ENCODE measurements around the gene TOM1.

Gene TOM1

DNA sequence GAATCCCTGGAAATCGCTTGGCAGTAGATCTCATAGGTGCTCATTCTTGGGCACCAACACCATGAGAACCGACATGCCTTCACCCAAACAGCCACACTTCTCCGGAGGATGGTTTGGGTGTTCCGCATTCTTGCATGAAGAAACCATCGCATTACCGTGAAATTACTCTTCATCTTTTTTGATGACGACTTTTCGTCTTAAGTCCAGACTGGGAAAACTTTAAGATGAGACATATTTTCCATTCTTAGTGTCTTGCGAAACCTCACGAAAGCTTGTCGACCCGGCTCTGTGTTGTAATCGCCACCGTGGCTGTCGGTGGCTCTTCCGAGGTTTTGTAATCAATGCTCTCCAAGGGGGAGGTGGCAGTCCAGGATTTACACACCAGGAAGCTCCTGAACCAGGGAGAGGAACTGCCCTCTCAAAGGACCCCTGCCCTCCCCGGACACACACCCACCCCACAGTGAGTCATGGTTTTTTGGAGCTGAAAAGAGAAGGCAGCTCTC, 1.7 kb downstream of the TOM1 start:
- Histone ChIP-seq H3K4me2 (no peak overlapping the region; the same call in 1 of the 2 replicates), H3K79me2 (ENCODE audit: insufficient read depth, low read depth) (no peaks in the 10 kb centered on the region), H3K4me3 (IDR thresholded peaks at IDR 0.05; ENCODE audit: insufficient read depth, low read depth, low read length) (no peak overlapping the region), H3K9ac (no peak overlapping the region), H3K27me3 (ENCODE audit: insufficient read depth, low read depth) (no peaks in the 10 kb centered on the region), H3K27ac (no peak overlapping the region), H3K36me3 (ENCODE audit: insufficient read depth) (no peaks in the 10 kb centered on the region), H2AFZ (ENCODE audit: low read depth) (no peak overlapping the region), H3K4me1 (ENCODE audit: low read depth, poor library complexity, severe bottlenecking) (peaks cover 42% of the 10 kb centered on the region), H4K20me1 (ENCODE audit: insufficient read depth) (no peaks in the 10 kb centered on the region)
- TF ChIP-seq, protein P1, sequence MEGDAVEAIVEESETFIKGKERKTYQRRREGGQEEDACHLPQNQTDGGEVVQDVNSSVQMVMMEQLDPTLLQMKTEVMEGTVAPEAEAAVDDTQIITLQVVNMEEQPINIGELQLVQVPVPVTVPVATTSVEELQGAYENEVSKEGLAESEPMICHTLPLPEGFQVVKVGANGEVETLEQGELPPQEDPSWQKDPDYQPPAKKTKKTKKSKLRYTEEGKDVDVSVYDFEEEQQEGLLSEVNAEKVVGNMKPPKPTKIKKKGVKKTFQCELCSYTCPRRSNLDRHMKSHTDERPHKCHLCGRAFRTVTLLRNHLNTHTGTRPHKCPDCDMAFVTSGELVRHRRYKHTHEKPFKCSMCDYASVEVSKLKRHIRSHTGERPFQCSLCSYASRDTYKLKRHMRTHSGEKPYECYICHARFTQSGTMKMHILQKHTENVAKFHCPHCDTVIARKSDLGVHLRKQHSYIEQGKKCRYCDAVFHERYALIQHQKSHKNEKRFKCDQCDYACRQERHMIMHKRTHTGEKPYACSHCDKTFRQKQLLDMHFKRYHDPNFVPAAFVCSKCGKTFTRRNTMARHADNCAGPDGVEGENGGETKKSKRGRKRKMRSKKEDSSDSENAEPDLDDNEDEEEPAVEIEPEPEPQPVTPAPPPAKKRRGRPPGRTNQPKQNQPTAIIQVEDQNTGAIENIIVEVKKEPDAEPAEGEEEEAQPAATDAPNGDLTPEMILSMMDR (conservative IDR thresholded peaks at IDR 0.05; ENCODE audit: low read depth, low read length), result no peak

DNA sequence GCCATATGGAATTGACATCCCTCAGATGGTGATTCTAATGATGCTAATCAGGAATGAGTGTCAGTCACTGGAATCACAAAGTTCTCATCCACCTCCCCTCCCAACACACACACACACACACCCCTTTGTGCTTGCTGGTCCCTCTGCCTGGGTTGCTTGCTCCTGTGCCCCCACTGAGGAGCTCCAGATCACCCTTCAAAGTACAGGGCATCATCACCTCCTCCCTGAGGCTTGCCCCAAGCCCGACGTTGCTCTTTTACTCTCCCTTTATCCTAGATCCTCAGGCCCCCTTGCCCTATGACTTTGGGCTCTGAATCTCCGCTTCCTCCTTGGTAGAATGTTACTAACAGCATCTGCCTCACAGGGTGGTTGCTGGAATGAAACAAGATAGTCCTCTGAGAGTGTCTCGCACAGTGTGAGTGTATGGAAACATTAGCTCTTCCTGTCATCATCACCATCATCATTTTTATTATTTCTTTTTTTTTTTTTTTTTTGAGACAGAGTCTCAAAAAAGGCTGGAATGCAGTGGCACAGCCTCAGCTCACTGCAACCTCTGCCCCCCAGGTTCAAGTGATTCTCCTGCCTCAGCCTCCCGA, 3.4 kb downstream of the TOM1 start:
- H3K9ac ChIP-seq, result no peak overlapping the region
- H3K4me1 ChIP-seq (ENCODE audit: low read depth, poor library complexity, severe bottlenecking), result peaks cover 57% of the 10 kb centered on the region
- H3K79me2 ChIP-seq (ENCODE audit: insufficient read depth, low read depth), result no peaks in the 10 kb centered on the region
- H4K20me1 ChIP-seq (ENCODE audit: insufficient read depth), result no peaks in the 10 kb centered on the region
- H3K4me3 ChIP-seq (IDR thresholded peaks at IDR 0.05; ENCODE audit: insufficient read depth, low read depth, low read length), result no peak overlapping the region
- H2AFZ ChIP-seq (ENCODE audit: low read depth), result no peak overlapping the region
- TF ChIP-seq, protein P1 (conservative IDR thresholded peaks at IDR 0.05; ENCODE audit: low read depth, low read length), result no peak
- H3K4me2 ChIP-seq, result no peak overlapping the region
- no peaks in the 10 kb centered on the region for H3K36me3 ChIP-seq (ENCODE audit: insufficient read depth)
- no peaks in the 10 kb centered on the region for H3K27me3 ChIP-seq (ENCODE audit: insufficient read depth, low read depth)
- H3K27ac ChIP-seq, result no peak overlapping the region

DNA sequence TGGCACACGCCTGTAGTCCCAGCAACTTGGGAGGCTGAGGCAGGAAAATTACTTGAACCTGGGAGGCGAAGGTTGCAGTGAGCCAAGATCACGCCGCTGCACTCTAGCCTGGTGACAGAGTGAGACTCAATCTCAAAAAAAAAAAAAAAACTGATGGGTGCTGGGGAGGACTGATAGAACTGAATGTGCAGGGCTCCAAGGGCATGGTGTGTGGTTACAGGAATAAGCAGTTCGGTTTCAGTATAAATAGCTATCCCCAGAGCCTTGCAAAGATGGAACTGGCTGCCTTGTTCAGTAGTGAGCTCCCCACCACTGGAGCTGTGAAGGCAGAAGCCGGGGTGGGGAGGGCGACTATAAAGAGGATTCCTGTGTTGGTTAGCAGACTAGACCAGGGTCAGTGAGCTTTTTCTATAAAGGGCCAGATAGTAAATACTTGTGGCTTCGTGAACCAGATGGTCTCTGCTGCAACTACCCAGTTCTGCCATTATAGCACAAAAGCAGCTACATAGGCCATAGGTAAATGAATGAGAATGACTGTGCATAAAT, 5.9 kb downstream of the TOM1 start:
- TF ChIP-seq, protein P1 (conservative IDR thresholded peaks at IDR 0.05; ENCODE audit: low read depth, low read length), result no peak
- Histone ChIP-seq H3K4me2 (peak overlapping the region; percentile 71), H3K79me2 (ENCODE audit: insufficient read depth, low read depth) (no peaks in the 10 kb centered on the region)

DNA sequence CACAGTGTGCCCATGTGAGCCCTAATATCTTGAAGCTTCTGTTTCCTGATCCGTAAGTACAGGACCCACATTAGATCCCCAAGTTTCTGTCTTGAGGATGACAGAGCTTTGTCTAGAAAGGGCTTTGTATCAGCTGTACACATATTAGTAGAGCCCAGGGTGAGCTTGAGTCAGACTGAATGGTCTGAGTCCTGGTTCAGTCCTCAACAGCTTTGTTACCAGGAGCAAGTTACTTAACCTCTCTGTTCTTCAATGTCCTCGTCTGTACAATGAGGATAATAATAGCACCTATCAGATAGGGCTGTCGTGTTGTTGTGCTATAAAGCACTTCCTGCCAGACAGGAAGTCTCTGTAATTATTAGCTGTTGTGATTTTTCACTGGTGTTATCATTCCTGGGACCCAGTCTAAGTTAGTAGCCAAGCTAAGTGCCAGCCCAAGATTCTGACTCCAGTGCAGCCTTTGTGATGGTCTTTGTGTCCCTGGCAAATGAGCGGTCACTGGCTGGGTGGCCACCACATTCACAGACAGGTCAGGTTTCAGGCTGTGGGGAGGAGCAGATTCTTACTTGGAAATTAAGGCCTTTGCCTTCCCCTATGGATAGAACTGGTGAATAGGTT, 6.8 kb downstream of the TOM1 start:
- Histone ChIP-seq H3K79me2 (ENCODE audit: insufficient read depth, low read depth) (no peaks in the 10 kb centered on the region), H3K27me3 (ENCODE audit: insufficient read depth, low read depth) (no peaks in the 10 kb centered on the region), H3K36me3 (ENCODE audit: insufficient read depth) (no peaks in the 10 kb centered on the region), H3K27ac (no peak overlapping the region), H3K4me1 (ENCODE audit: low read depth, poor library complexity, severe bottlenecking) (peaks cover 69% of the 10 kb centered on the region), H3K9ac (no peak overlapping the region), H3K4me3 (IDR thresholded peaks at IDR 0.05; ENCODE audit: insufficient read depth, low read depth, low read length) (no peak overlapping the region), H3K4me2 (peak overlapping the region; percentile 71; the same call in 1 of the 2 replicates), H2AFZ (ENCODE audit: low read depth) (no peak overlapping the region), H4K20me1 (ENCODE audit: insufficient read depth) (no peaks in the 10 kb centered on the region)
- TF ChIP-seq, protein P1 (conservative IDR thresholded peaks at IDR 0.05; ENCODE audit: low read depth, low read length), result no peak

More for the DNA sequence above, 5.9 kb downstream of the TOM1 start:
- no peak overlapping the region for H3K9ac ChIP-seq
- H4K20me1 ChIP-seq (ENCODE audit: insufficient read depth), result no peaks in the 10 kb centered on the region
- H3K27me3 ChIP-seq (ENCODE audit: insufficient read depth, low read depth), result no peaks in the 10 kb centered on the region
- no peak overlapping the region for H3K4me3 ChIP-seq (IDR thresholded peaks at IDR 0.05; ENCODE audit: insufficient read depth, low read depth, low read length)
- no peaks in the 10 kb centered on the region for H3K36me3 ChIP-seq (ENCODE audit: insufficient read depth)
- H3K27ac ChIP-seq, result no peak overlapping the region
- H2AFZ ChIP-seq (ENCODE audit: low read depth), result no peak overlapping the region
- peaks cover 68% of the 10 kb centered on the region for H3K4me1 ChIP-seq (ENCODE audit: low read depth, poor library complexity, severe bottlenecking)
